HG03039 (cell line): Measurements from ENCODE around the gene THADA.

ENCODE experiments used
- ATAC-seq: cut with Tn5 transposase; IDR thresholded peaks from one replicate; pipeline ENCODE4 v1.9.1; 2021; ENCODE audit warnings: mild to moderate bottlenecking, moderate library complexity; ENCODE audit not compliant: unreplicated experiment

Gene THADA

GRCh38 chr2:43329637-43330036 lies 266.2 kb downstream of the THADA start:
- no peak for ATAC-seq

GRCh38 chr2:43328832-43329231 lies 267.0 kb downstream of the THADA start:
- no peak for ATAC-seq

GRCh38 chr2:43328133-43328532 lies 267.7 kb downstream of the THADA start:
- no peak for ATAC-seq

- no peak for ATAC-seq
These were observed 268.7 kb downstream of the THADA start for GRCh38 chr2:43327119-43327518.

GRCh38 chr2:43326101-43326825 lies 269.6 kb downstream of the THADA start:
- ATAC-seq, result no peak

- no peak for ATAC-seq
These were observed 270.6 kb downstream of the THADA start for GRCh38 chr2:43325107-43325811.

- ATAC-seq, result no peak
These were observed 271.4 kb downstream of the THADA start for GRCh38 chr2:43324259-43325106.

GRCh38 chr2:43323857-43324256 lies 272.0 kb downstream of the THADA start:
- ATAC-seq, result no peak

GRCh38 chr2:43321446-43321845 lies 274.4 kb downstream of the THADA start:
- ATAC-seq, result no peak

GRCh38 chr2:43319541-43319940 lies 276.3 kb downstream of the THADA start:
- no peak for ATAC-seq

GRCh38 chr2:43318791-43319190 lies 277.0 kb downstream of the THADA start:
- ATAC-seq, result no peak

- ATAC-seq, result no peak
These were observed 278.2 kb downstream of the THADA start for GRCh38 chr2:43317680-43318079.

GRCh38 chr2:43317194-43317593 lies 278.6 kb downstream of the THADA start:
- ATAC-seq, result no peak

GRCh38 chr2:43315482-43315881 lies 280.4 kb downstream of the THADA start:
- no peak for ATAC-seq

- no peak for ATAC-seq
These were observed 281.4 kb downstream of the THADA start for GRCh38 chr2:43314299-43314927.

GRCh38 chr2:43313642-43314017 lies 282.2 kb downstream of the THADA start:
- no peak for ATAC-seq

- no peak for ATAC-seq
These were observed 282.8 kb downstream of the THADA start for GRCh38 chr2:43312755-43313641.

- ATAC-seq, result no peak
These were observed 284.6 kb downstream of the THADA start for GRCh38 chr2:43311276-43311675.

- ATAC-seq, result no peak
These were observed 285.9 kb downstream of the THADA start for GRCh38 chr2:43309935-43310334.

GRCh38 chr2:43307973-43308372 lies 287.9 kb downstream of the THADA start:
- ATAC-seq, result no peak
